Prostate gland (tissue), 2 donors: Measurements from ENCODE around the gene OBSL1.

Experiments used
- CTCF ChIP-seq, 4 experiments: fragments of 200-600 bp in 2 of 4; fragments of 450-650 bp in 2 of 4; sonication (generic) in 2 of 4; IDR thresholded peaks; 1 replicate in 3 of 4; 2 replicates in 1 of 4; pipeline ENCODE4 v1.5.1; 2016 to 2019; ENCODE audit warnings: antibody characterized with exemption in 4 of 4, mild to moderate bottlenecking in 2 of 4, moderate library complexity in 2 of 4
- POLR2A ChIP-seq: fragments of 450-650 bp; IDR thresholded peaks from one replicate; pipeline ENCODE4 v1.6.1; 2016; ENCODE audit warnings: antibody characterized with exemption, mild to moderate bottlenecking
- POLR2AphosphoS5 ChIP-seq: sonication (generic); formaldehyde crosslinking; IDR thresholded peaks from one replicate; pipeline ENCODE4 v1.6.1; 2017; ENCODE audit warnings: antibody characterized with exemption

- TF ChIP-seq CTCF (IDR thresholded peaks at IDR 0.05): no peak
- TF ChIP-seq POLR2A: no peak
- TF ChIP-seq POLR2AphosphoS5: no peak
These were observed at the start of gene OBSL1 for GRCh38 chr2:219571311-219572236.
